Common myeloid progenitor, CD34-positive (primary cell): Measurements from ENCODE around the gene ALDH8A1.

Source experiments
- CTCF ChIA-PET: fragments of 350-600 bp; sonication (Branson Sonifier 250); formaldehyde crosslinking; loops from one replicate; lab custom pipeline; 2021; ENCODE audit warnings: antibody characterized with exemption; lab: Charles Lee
- POLR2A ChIA-PET: fragments of 350-600 bp; sonication (Branson Sonifier 250); formaldehyde crosslinking; loops from one replicate; lab custom pipeline; 2021; ENCODE audit warnings: antibody characterized with exemption; lab: Charles Lee
- DNase-seq, 3 donors: peaks; one replicate each; pipeline versions ENCODE4 v3.0.0 to v3.0.0-alpha.2; 2013
- H3K27ac ChIP-seq, 2 experiments: 1 replicate in 1 of 2; 2 replicates in 1 of 2; pipeline ENCODE4 v1.7.0; 2013; ENCODE audit warnings: inconsistent platforms in 2 of 2, low read length in 2 of 2, mild to moderate bottlenecking in 2 of 2, low read depth in 1 of 2, moderate library complexity in 1 of 2; ENCODE audit not compliant: severe bottlenecking in 2 of 2, insufficient read depth in 1 of 2, poor library complexity in 1 of 2
- H3K27me3 ChIP-seq, 5 experiments: replicated peaks in 2 of 5; 1 replicate in 3 of 5; 2 replicates in 2 of 5; pipeline versions ENCODE4 v1.6.1 to v1.7.0; 2013; ENCODE audit warnings: low read length in 4 of 5, mild to moderate bottlenecking in 2 of 5, moderate library complexity in 2 of 5, inconsistent platforms in 1 of 5; ENCODE audit not compliant: insufficient read depth in 5 of 5, control insufficient read depth in 4 of 5
- H3K36me3 ChIP-seq, 4 experiments: 1 replicate in 2 of 4; 2 replicates in 2 of 4; pipeline versions ENCODE4 v1.6.1 to v1.7.0; 2013; ENCODE audit warnings: low read length in 3 of 4, control low read depth in 1 of 4, mild to moderate bottlenecking in 1 of 4; ENCODE audit not compliant: control insufficient read depth in 4 of 4, insufficient read depth in 4 of 4
- H3K4me1 ChIP-seq, 4 experiments: 1 replicate in 3 of 4; 2 replicates in 1 of 4; pipeline versions ENCODE4 v1.6.1 to v1.7.1; 2013; ENCODE audit warnings: low read length in 3 of 4, mild to moderate bottlenecking in 3 of 4, control low read depth in 1 of 4, inconsistent platforms in 1 of 4, moderate library complexity in 1 of 4; ENCODE audit not compliant: control insufficient read depth in 4 of 4, insufficient read depth in 4 of 4; ENCODE audit errors: control extremely low read depth in 1 of 4
- H3K4me3 ChIP-seq, 7 experiments: 1 replicate in 4 of 7; 2 replicates in 3 of 7; pipeline versions ENCODE4 v1.5.1 to v1.7.0; 2013; ENCODE audit warnings: mild to moderate bottlenecking in 7 of 7, low read length in 6 of 7, moderate library complexity in 6 of 7, inconsistent platforms in 2 of 7, low read depth in 2 of 7, control low read depth in 1 of 7; ENCODE audit not compliant: insufficient read depth in 4 of 7, control insufficient read depth in 1 of 7; ENCODE audit errors: extremely low read depth in 1 of 7
- H3K9me3 ChIP-seq, 5 experiments: 1 replicate in 4 of 5; 2 replicates in 1 of 5; pipeline versions ENCODE4 v1.6.1 to v1.7.1; 2013; ENCODE audit warnings: low read length in 4 of 5, mild to moderate bottlenecking in 2 of 5, inconsistent platforms in 1 of 5, low read depth in 1 of 5, moderate library complexity in 1 of 5; ENCODE audit not compliant: control insufficient read depth in 4 of 5, insufficient read depth in 2 of 5; ENCODE audit errors: control extremely low read depth in 1 of 5
- WGBS: methylation state at CpG from one replicate; pipeline ENCODE4 v1.1.5; 2013; ENCODE audit not compliant: insufficient coverage; 5-methylcytosine and 5-hydroxymethylcytosine counted together

The ALDH8A1 gene

DNA sequence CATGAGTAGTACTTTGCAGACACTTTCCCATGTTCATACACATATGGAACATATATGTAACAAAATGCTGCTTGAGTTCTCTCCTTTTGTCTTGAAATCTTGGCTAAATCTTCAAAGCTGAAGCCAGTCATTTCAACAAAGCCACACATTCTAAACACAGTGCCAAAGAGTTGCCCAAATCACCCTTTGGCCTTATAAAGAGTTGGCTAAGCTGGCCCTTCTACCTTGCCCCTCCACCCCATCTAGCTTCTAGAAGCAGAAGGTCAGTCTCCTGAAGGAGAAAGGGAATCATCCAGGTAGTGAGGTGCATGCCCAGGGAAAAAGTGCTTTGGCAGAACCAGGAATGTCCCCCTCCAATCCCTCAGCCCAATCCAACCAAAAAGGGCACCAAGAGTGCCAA is 58.3 kb downstream of the ALDH8A1 start:
- DNase-seq = no peak
- no peak overlapping the region for H3K4me3 ChIP-seq
- H3K36me3 ChIP-seq = no peaks in the 10 kb centered on the region
- ChIA-PET POLR2A (no interaction called here), CTCF (interaction anchor here (1.3 kb wide), 1 partner anchor 18 kb away, joined by 3 read pairs; no protein-coding TSS in a partner anchor)
- H3K27me3 ChIP-seq = peaks cover 0 to 2% (median 0%) of the 10 kb centered on the region in 5 experiments
- H3K27ac ChIP-seq = no peak overlapping the region
- no peaks in the 10 kb centered on the region for H3K4me1 ChIP-seq
- H3K9me3 ChIP-seq = peaks cover 0 to 10% (median 7%) of the 10 kb centered on the region in 5 experiments

DNA sequence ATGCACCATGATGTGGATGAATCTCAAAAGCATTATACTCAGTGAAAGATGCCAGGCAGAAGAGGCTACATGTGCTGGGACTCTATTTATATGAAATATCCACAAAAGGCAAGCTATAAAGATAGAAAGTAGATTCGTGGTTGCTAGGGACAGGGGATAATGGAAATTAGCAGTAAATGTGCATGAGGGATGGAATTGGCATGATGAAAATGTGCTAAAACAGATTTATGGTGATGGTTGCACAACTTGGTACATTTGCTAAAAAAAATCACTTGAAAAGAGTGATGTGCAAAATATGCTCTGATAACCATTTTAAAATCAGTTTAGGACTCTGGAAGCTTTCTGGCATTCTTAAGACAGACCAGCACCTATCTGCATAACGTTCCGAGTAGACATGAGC is 61.6 kb downstream of the ALDH8A1 start:
- no peak for DNase-seq
- H3K27ac ChIP-seq = no peak overlapping the region
- no peak overlapping the region for H3K4me3 ChIP-seq
- POLR2A ChIA-PET = no interaction called here
- peaks cover 0 to 10% (median 7%) of the 10 kb centered on the region in 5 experiments for H3K9me3 ChIP-seq
- H3K4me1 ChIP-seq = no peaks in the 10 kb centered on the region
- H3K36me3 ChIP-seq = no peaks in the 10 kb centered on the region
- WGBS = 79% methylated on average over 3 of the region's 3 CpGs
- CTCF ChIA-PET = interaction anchor here (1.0 kb wide), 1 partner anchor 890 kb away, joined by 3 read pairs; no protein-coding TSS in a partner anchor
- H3K27me3 ChIP-seq = peaks cover 0 to 2% (median 0%) of the 10 kb centered on the region in 5 experiments

DNA sequence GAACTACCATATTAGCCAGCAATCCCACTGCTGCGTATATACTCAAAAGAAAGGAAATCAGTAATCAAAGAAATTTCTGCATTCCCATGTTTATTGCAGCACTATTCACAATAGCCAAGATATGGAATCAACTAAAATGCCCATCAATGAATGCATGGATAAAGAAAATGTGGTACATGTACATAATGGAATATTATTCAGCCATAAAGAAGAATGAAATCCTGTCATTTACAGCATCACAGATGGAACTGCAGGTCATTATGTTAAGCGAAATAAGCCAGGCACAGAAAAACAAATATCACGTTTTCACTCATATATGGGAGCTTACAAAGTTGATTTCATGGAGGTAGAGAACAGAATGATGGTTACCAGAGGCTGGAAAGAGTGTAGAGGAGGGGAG is 65.1 kb downstream of the ALDH8A1 start:
- 100% methylated on average over 1 of the region's 3 CpGs for WGBS
- Histone ChIP-seq H3K27ac (no peak overlapping the region), H3K27me3 (no peaks in the 10 kb centered on the region), H3K4me1 (peaks cover 0 to 12% (median 3%) of the 10 kb centered on the region in 4 experiments), H3K36me3 (no peaks in the 10 kb centered on the region), H3K9me3 (peaks cover 0 to 2% (median 0%) of the 10 kb centered on the region in 5 experiments), H3K4me3 (no peak overlapping the region)
- ChIA-PET CTCF (interaction anchor here (1.6 kb wide), 1 partner anchor 711 kb away, joined by 4 read pairs; no protein-coding TSS in a partner anchor), POLR2A (no interaction called here)
- no peak for DNase-seq

- H3K27me3 ChIP-seq = no peaks in the 10 kb centered on the region
- WGBS = 47% methylated on average over 1 of the region's 1 CpG
- peaks cover 0 to 12% (median 3%) of the 10 kb centered on the region in 4 experiments for H3K4me1 ChIP-seq
- no peak overlapping the region for H3K4me3 ChIP-seq
- H3K36me3 ChIP-seq = no peaks in the 10 kb centered on the region
- peaks cover 0 to 2% (median 0%) of the 10 kb centered on the region in 5 experiments for H3K9me3 ChIP-seq
- POLR2A ChIA-PET = no interaction called here
- DNase-seq = no peak
- no peak overlapping the region for H3K27ac ChIP-seq
- CTCF ChIA-PET = interaction anchor here (0.8 to 1.7 kb wide), 5 partner anchors 51 to 727 kb away, joined by 3 to 5 read pairs (median 3); no protein-coding TSS in a partner anchor
Observed at GRCh38 chr6:134883314-134883713, 66.6 kb downstream of the ALDH8A1 start.

DNA sequence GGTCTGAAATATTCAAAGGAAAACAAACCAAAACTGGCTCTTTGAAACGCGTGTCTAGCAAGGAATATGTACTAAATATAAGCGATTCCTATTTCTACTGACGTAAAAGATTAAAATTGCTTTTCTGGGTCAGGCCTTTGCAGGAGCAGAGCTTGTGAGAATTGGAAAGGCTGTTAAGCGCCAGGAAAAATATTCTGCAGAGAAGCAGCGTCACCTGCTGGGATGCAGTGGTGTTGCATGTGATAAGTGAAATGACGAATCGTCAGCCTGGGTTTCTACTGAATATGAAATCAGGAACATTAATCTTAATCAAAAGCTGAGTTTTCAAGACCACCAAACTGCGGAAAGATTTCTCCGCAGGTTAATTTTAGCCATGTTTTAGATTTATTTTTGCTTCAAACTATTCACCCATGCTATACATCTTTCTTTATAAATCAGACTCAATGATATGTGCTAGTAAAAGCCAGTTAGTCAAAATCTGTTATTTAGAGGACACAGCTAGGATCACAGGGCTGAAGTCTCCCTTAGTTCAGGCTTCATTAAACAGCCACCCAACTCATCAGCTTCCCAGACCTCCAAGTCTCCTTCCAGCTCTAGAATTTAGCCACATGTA is 67.4 kb downstream of the ALDH8A1 start:
- Histone ChIP-seq H3K4me3 (no peak overlapping the region), H3K27me3 (no peaks in the 10 kb centered on the region), H3K27ac (no peak overlapping the region), H3K36me3 (no peaks in the 10 kb centered on the region), H3K9me3 (peaks cover 0 to 2% (median 0%) of the 10 kb centered on the region in 5 experiments), H3K4me1 (peaks cover 0 to 12% (median 3%) of the 10 kb centered on the region in 4 experiments)
- DNase-seq = peak; percentile 29 to 80 (median 78)
- WGBS = 28% methylated on average over 8 of the region's 10 CpGs
- ChIA-PET POLR2A (no interaction called here), CTCF (interaction anchor here (0.7 to 1.7 kb wide), 6 partner anchors 24 to 728 kb away, joined by 3 to 5 read pairs (median 3); no protein-coding TSS in a partner anchor)

DNA sequence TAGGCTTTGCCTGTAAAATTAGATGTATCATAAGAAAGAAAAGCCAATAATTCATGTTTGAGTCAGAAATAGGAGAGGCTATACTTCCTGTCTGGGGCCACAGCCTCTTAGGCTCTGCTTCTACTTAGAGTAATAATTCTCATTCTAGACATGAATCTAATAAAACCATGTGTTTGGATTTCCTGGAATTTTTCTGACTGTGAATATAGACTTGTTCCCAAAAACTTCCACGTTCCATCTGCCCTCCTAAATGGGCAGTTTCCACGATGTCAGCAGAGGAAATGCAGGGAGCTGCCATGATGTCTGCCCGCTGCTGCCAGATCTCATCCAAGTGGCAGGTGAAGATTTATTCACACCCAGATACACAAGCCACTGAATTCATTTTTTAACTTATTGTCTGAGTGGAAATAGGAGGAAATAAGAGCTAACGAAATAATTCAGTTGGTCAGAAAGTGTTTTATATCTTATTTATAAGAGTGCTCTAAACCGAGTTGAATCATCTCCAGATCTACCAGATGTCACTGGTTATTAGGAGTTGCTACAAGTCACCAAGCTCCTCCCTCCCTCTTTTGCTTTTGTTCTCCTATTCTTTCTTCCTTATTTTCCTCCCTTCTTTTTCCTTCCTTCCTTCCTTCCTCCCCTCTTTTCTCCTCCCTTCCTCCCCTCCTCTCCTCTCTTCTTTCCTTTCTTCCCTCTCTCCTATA is 69.3 kb downstream of the ALDH8A1 start:
- ChIA-PET POLR2A (no interaction called here), CTCF (interaction anchor here (1.7 to 2.6 kb wide), 2 partner anchors 709 to 724 kb away, joined by 3 to 7 read pairs; no protein-coding TSS in a partner anchor)
- Histone ChIP-seq H3K4me3 (peak overlapping the region in 1 of 7 experiments; percentile 19), H3K36me3 (no peaks in the 10 kb centered on the region), H3K9me3 (peaks cover 0 to 2% (median 0%) of the 10 kb centered on the region in 5 experiments), H3K27me3 (no peaks in the 10 kb centered on the region), H3K4me1 (peaks cover 0 to 12% (median 3%) of the 10 kb centered on the region in 4 experiments), H3K27ac (no peak overlapping the region)
- peak in 2 of 3 donors; percentile 18 to 42 for DNase-seq
- WGBS = 8% methylated on average over 2 of the region's 5 CpGs
